Loucy (cell line): ENCODE measurements around the gene DRD1.

Experiments used
- EZH2phosphoT487 ChIP-seq: fragments of 200-600 bp; IDR thresholded peaks from 2 replicates; pipeline ENCODE4 v1.6.1; 2018; ENCODE audit warnings: antibody characterized with exemption, mild to moderate bottlenecking, moderate library complexity, borderline replicate concordance
- TF ChIP-seq, protein P1 (sequence below): fragments of 200-600 bp; sonication (generic); conservative IDR thresholded peaks from 2 replicates; pipeline ENCODE4 v1.5.1; 2014; ENCODE audit warnings: mild to moderate bottlenecking, antibody characterized with exemption, low read length

DNA sequence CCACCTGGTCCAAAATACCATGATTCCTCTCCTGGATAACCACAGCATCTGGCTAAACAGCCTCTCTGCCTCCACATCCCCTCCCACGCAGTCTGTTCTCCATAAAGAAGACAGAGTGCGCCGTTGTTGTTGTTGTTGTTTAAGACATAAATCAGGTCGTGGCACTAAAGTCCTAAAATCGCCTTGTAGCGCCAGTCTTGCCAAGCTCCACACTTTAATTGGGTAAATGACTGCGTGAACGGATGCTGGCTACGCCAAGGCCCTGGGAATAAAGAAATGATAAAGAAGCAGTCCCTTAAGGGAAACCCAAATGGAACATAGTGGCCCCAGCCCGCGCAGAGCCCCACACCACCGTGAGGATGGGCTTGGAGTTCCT, 34.0 kb upstream of the DRD1 start:
- TF ChIP-seq, protein P1, sequence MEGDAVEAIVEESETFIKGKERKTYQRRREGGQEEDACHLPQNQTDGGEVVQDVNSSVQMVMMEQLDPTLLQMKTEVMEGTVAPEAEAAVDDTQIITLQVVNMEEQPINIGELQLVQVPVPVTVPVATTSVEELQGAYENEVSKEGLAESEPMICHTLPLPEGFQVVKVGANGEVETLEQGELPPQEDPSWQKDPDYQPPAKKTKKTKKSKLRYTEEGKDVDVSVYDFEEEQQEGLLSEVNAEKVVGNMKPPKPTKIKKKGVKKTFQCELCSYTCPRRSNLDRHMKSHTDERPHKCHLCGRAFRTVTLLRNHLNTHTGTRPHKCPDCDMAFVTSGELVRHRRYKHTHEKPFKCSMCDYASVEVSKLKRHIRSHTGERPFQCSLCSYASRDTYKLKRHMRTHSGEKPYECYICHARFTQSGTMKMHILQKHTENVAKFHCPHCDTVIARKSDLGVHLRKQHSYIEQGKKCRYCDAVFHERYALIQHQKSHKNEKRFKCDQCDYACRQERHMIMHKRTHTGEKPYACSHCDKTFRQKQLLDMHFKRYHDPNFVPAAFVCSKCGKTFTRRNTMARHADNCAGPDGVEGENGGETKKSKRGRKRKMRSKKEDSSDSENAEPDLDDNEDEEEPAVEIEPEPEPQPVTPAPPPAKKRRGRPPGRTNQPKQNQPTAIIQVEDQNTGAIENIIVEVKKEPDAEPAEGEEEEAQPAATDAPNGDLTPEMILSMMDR, result no peak
- no peak for TF ChIP-seq EZH2phosphoT487
